Adrenal gland (tissue), 12 donors: ENCODE measurements around the gene SLC26A6. TPM values are rescaled to one million over a fixed set of nuclear protein-coding genes. Genes with fewer than 3 reads are reported as not detected.
A peak's percentile ranks its signal among the peaks of the same experiment; 100 is the strongest.

Experiments
- DNase-seq, 7 donors: peaks; one replicate each; pipeline ENCODE4 v3.0.0-alpha.2; 2019 to 2020
- H3K27ac ChIP-seq, 5 donors: fragments of 200-600 bp; sonication (generic) in 4 of 5; 1 replicate in 3 of 5; 2 replicates in 2 of 5; pipeline versions ENCODE4 v1.5.1 to v1.8.0; 2016 to 2020; ENCODE audit warnings: mild to moderate bottlenecking in 1 of 5
- H3K27me3 ChIP-seq: fragments of 200-600 bp; 2 replicates; pipeline ENCODE4 v1.8.0; 2021
- H3K36me3 ChIP-seq, 2 donors: fragments of 200-600 bp; replicated peaks in 1 of 2; 1 replicate in 1 of 2; 2 replicates in 1 of 2; pipeline versions ENCODE4 v1.5.1 to v1.8.0; 2018 to 2022
- H3K4me1 ChIP-seq, 2 donors: fragments of 200-600 bp; replicated peaks in 1 of 2; 1 replicate in 1 of 2; 2 replicates in 1 of 2; pipeline versions ENCODE4 v1.5.1 to v1.8.0; 2018 to 2021
- H3K4me3 ChIP-seq, 4 donors: fragments of 200-600 bp; sonication (generic) in 3 of 4; one replicate each; pipeline ENCODE4 v1.5.1; 2016 to 2018
- H3K9me3 ChIP-seq, 3 donors: fragments of 200-600 bp; sonication (generic) in 1 of 3; replicated peaks in 1 of 3; 1 replicate in 2 of 3; 2 replicates in 1 of 3; pipeline versions ENCODE4 v1.5.1 to v1.8.0; 2016 to 2021
- POLR2A ChIP-seq, 2 donors: fragments of 450-650 bp; IDR thresholded peaks; one replicate each; pipeline ENCODE4 v1.6.1; 2017; ENCODE audit warnings: antibody characterized with exemption in 2 of 2, mild to moderate bottlenecking in 2 of 2, moderate library complexity in 1 of 2
- WGBS, 4 donors: extraction: QIAGEN DNeasy Blood & Tissue Kit in 2 of 4; methylation state at CpG; one replicate each; pipeline versions ENCODE4 v1.1.5 to v1.1.7; 2013 to 2017; 5-methylcytosine and 5-hydroxymethylcytosine counted together
- intact Hi-C, 2 donors: fragments of 100-400 bp; cut with DNase I; formaldehyde crosslinking; loops; one replicate each; pipeline versions ENCODE4 v1.14.1 to v1.15.0; 2022 to 2023
- polyA plus RNA-seq, 3 donors: library from polyadenylated mRNA; stranded (reverse); fragments of 200-250 nt in 2 of 3; fragments of 350-450 nt in 1 of 3; fragmentation: Illumina TruSeq in 1 of 3; extraction: RNeasy Lipid Tissue Mini Kit (QIAGEN cat#74804) in 1 of 3; gene quantifications; one replicate each; pipeline ENCODE4 v1.2.3, GENCODE V29; 2013 to 2014
- total RNA-seq, 9 donors: library from RNA; depleted of rRNA in 4 of 9; stranded (reverse); fragments of >200 nt in 4 of 9; fragments of 120-200 nt in 1 of 9; fragmentation: NEBNext Ultra II Directional in 1 of 9; extraction: Animal tissue kit (Norgen Biotek cat#: 25700) in 1 of 9; gene quantifications; one replicate each; pipeline versions ENCODE4 v1.1.0 to v1.2.4, GENCODE V29; 2013 to 2023
- TF ChIP-seq, protein P1 (sequence below), 6 experiments: fragments of 450-650 bp in 4 of 6; fragments of 200-600 bp in 2 of 6; sonication (generic) in 1 of 6; IDR thresholded peaks; 1 replicate in 5 of 6; 2 replicates in 1 of 6; pipeline versions ENCODE4 v1.5.1 to v1.8.0; 2016 to 2021; ENCODE audit warnings: antibody characterized with exemption in 6 of 6, mild to moderate bottlenecking in 2 of 6, moderate library complexity in 1 of 6
- donor health status: healthy with polysubstance abuse.
- donor health status: Bipolar disorder and iron deficiency.
- donor health status: DM: yes; HTN: yes; CAD: no.
- donor health status: DM: no; HTN: no; CAD: no.
- donor health status: DM: no; HTN: no; CAD: no.
- donor health status: DM: yes; HTN: yes; CAD: no.

SLC26A6 gene
- total and polyA plus RNA-seq, 12 donors = 7.8 to 47.2 (median 17.6) TPM

DNA sequence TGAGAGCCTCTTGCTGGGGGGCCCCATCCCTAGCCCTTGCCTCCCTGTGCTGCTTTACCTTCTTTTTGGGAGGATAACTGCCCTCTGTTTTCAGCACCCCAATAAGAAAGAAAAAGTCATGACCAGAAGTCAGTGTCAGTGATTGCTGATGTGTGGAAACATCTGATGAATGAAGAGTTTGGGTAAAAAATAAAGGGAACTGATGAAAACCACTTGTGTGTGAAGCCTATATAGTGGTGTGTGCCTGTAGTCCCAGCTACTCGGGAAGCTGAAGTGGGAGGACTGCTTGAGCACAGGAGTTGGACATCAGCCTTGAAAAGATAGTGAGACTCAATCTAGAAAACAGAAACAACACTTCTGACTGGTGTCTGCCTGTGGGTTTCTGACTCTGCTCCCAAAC lies 37.3 kb upstream of the SLC26A6 start:
- H3K4me1 ChIP-seq = no peaks in the 10 kb centered on the region
- intact Hi-C loops = no loop called here
- H3K27me3 ChIP-seq = no peaks in the 10 kb centered on the region
- TF ChIP-seq, protein P1, sequence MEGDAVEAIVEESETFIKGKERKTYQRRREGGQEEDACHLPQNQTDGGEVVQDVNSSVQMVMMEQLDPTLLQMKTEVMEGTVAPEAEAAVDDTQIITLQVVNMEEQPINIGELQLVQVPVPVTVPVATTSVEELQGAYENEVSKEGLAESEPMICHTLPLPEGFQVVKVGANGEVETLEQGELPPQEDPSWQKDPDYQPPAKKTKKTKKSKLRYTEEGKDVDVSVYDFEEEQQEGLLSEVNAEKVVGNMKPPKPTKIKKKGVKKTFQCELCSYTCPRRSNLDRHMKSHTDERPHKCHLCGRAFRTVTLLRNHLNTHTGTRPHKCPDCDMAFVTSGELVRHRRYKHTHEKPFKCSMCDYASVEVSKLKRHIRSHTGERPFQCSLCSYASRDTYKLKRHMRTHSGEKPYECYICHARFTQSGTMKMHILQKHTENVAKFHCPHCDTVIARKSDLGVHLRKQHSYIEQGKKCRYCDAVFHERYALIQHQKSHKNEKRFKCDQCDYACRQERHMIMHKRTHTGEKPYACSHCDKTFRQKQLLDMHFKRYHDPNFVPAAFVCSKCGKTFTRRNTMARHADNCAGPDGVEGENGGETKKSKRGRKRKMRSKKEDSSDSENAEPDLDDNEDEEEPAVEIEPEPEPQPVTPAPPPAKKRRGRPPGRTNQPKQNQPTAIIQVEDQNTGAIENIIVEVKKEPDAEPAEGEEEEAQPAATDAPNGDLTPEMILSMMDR (IDR thresholded peaks at IDR 0.05) = no peak
- TF ChIP-seq POLR2A (IDR thresholded peaks at IDR 0.05) = no peak
- no peaks in the 10 kb centered on the region for H3K9me3 ChIP-seq
- peaks cover 0 to 22% of the 10 kb centered on the region in 2 donors for H3K36me3 ChIP-seq
- no peak overlapping the region for H3K4me3 ChIP-seq
- no peak for DNase-seq
- no peak overlapping the region for H3K27ac ChIP-seq
- 40 to 67% (median 44%) methylated on average over 1 of the region's 1 CpG for WGBS, 4 donors

DNA sequence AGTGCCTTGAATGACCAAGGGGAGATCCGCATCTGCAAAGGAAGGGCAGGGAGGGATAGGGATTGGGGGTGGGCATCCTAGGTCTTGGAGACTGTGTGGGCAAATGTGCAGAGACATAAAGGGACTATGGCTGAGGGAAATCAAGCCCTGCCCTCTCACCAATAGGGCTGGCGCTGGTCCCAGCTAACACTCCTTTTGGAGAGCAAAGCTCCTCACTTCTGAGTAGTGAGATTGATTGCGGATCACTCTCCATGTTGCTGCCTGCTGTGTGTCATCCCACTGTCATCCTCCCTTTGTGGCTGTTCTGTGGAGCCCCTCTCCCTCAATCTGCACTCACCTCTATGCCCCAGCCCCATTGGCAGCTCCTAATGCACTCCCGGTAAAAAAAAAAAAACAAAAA lies 29.7 kb upstream of the SLC26A6 start:
- Histone ChIP-seq H3K4me1 (peaks cover 16 to 29% of the 10 kb centered on the region in 2 donors), H3K27ac (peak overlapping the region in 1 of 5 donors; percentile 92), H3K9me3 (no peaks in the 10 kb centered on the region), H3K4me3 (no peak overlapping the region), H3K36me3 (no peaks in the 10 kb centered on the region), H3K27me3 (no peaks in the 10 kb centered on the region)
- WGBS, 4 donors = 81 to 88% (median 82%) methylated on average over 4 of the region's 4 CpGs
- DNase-seq = peak in 1 of 7 donors; percentile 39
- intact Hi-C loops = no loop called here
- TF ChIP-seq POLR2A (IDR thresholded peaks at IDR 0.05) = no peak
- TF ChIP-seq, protein P1 (IDR thresholded peaks at IDR 0.05) = no peak

DNA sequence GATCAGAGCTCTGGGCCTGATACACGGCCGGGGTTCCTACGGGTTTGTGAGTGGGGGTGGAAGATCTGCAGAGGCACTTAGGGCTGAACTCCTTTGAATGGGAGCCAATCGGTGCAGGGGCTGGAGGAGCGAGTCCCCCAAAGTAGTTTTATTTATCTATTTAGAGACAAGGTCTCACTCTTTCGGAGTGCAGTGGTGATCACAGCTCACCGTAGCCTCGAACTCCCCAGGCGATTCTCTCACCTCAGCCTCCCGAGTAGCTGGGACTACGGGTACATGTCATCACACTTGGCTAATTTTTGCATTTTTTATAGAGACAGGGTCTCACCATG lies 29.0 kb upstream of the SLC26A6 start:
- Histone ChIP-seq H3K27me3 (no peaks in the 10 kb centered on the region), H3K36me3 (no peaks in the 10 kb centered on the region), H3K27ac (peak overlapping the region in 4 of 5 donors; percentile 71 to 96 (median 82)), H3K4me3 (peak overlapping the region in 1 of 4 donors; percentile 52), H3K9me3 (no peaks in the 10 kb centered on the region), H3K4me1 (peaks cover 16 to 29% of the 10 kb centered on the region in 2 donors)
- no peak for TF ChIP-seq POLR2A (IDR thresholded peaks at IDR 0.05)
- TF ChIP-seq, protein P1 (IDR thresholded peaks at IDR 0.05) = peak in 1 of 6 experiments; percentile 21
- no peak for DNase-seq
- WGBS, 4 donors = 42 to 65% (median 45%) methylated on average over 7 to 11 of the region's 11 CpGs
- intact Hi-C loops = no loop called here

DNA sequence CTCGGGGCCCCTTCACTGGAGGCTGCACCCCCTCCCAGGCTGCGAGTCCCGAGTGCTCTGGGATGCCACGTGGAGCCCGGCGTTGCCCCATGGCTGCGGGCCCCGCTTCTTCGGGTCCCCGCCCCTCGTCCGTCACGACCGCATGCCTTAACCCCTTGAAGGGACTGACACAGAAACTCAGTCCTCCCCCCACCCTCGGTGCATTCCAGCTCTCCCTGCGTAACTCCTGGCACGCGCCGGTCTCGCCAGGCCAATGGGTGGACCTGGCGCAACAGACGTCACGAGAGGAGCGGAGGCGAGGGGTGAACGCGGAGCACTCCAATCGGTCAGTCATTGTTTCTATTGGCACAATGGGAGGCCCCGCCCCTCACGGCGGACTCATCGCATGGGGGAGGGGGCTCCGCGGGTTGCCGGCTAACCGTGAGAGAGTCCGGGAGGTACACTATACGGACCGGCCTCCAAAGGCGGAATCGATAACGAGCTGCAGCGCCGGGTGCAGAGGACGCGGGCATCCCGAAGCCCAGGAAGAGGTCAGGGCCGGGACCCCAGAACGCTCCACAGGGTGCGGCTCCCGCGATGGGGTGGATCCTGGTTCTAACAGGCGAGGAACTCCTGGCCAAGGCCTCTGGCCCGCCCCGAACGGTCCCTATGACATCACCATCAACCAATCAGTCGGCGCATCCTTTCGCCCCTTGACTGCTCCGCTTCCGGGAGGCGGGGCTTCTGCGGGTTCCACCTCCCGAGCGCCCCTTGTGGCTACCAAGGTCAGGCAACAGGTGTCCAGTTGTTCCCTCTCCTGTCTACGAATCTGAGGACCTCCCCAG lies 28.4 kb upstream of the SLC26A6 start:
- intact Hi-C loops = no loop called here
- peak overlapping the region in 3 of 4 donors; percentile 9 to 52 (median 25) for H3K4me3 ChIP-seq
- H3K9me3 ChIP-seq = no peaks in the 10 kb centered on the region
- 0 to 1% (median 1%) methylated on average over 17 to 66 of the region's 66 CpGs for WGBS, 4 donors
- DNase-seq = peak; percentile 91 to 99 (median 97)
- no peaks in the 10 kb centered on the region for H3K36me3 ChIP-seq
- H3K27me3 ChIP-seq = no peaks in the 10 kb centered on the region
- TF ChIP-seq, protein P1 (IDR thresholded peaks at IDR 0.05) = peak; percentile 36 to 68 (median 54)
- TF ChIP-seq POLR2A (IDR thresholded peaks at IDR 0.05) = peak; percentile 64 to 75
- peaks cover 16 to 29% of the 10 kb centered on the region in 2 donors for H3K4me1 ChIP-seq
- peak overlapping the region; percentile 43 to 96 (median 71) for H3K27ac ChIP-seq
